ENCODE results near the gene SMPDL3A. TPM values are rescaled to one million over a fixed set of nuclear protein-coding genes. Genes with fewer than 3 reads are reported as not detected.

Gene SMPDL3A
- total RNA-seq, 1 donor from 2014 or later = 17.9 TPM

DNA sequence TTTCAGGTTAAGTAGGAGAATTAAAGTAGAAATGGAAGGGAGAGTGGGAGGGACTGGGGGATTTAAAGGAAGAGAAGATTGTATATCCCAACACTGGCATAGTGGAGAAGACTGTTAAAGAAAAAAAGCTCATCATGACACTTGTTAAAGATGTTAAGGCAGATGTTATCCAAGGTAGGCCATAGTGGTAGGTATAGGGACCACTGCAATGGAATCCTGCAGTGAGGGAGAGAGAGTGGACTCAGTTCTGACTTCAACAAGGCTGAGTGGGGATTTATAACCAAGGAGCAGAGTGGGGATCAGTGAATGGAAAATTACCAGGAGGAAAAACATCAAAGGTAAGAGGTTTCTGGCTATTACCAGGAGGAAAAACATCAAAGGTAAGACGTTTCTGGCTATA lies 21.1 kb downstream of the SMPDL3A start:
- ATAC-seq (no peak), DNase-seq (no peak)
- Histone ChIP-seq H3K4me3 (no peak overlapping the region), H3K27ac (no peak overlapping the region), H3K27me3 (ENCODE audit: low read depth) (no peaks in the 10 kb centered on the region), H3K4me1 (no peaks in the 10 kb centered on the region), H3K36me3 (peaks cover 8% of the 10 kb centered on the region), H3K9me3 (no peaks in the 10 kb centered on the region)
- intact Hi-C loops (cut with DNase I) = no loop called here
- TF ChIP-seq, protein P1, sequence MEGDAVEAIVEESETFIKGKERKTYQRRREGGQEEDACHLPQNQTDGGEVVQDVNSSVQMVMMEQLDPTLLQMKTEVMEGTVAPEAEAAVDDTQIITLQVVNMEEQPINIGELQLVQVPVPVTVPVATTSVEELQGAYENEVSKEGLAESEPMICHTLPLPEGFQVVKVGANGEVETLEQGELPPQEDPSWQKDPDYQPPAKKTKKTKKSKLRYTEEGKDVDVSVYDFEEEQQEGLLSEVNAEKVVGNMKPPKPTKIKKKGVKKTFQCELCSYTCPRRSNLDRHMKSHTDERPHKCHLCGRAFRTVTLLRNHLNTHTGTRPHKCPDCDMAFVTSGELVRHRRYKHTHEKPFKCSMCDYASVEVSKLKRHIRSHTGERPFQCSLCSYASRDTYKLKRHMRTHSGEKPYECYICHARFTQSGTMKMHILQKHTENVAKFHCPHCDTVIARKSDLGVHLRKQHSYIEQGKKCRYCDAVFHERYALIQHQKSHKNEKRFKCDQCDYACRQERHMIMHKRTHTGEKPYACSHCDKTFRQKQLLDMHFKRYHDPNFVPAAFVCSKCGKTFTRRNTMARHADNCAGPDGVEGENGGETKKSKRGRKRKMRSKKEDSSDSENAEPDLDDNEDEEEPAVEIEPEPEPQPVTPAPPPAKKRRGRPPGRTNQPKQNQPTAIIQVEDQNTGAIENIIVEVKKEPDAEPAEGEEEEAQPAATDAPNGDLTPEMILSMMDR (IDR thresholded peaks at IDR 0.05) = no peak

DNA sequence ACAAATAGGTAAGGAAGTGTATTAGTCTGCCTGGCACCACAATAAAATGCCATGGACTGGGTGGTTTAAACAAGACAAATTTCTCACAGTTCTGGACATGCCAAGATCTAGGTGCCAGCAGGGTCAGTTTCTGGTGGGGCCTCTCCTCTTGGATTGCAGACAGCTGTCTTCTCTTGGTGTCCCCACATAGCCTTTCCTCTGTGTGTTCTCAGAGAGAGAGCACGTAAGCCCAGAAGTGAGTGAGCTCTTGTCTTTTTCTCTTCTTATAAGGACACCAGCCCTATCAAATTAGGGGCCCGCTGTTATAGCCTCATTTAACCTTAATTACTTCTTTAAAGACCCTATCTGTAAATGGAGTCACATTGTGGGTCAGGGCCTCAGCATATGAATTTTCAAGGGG lies 28.3 kb downstream of the SMPDL3A start:
- intact Hi-C loops (cut with DNase I) = no loop called here

GRCh38 chr6:122817766-122818165 lies 28.7 kb downstream of the SMPDL3A start:
- Histone ChIP-seq H3K36me3 (no peaks in the 10 kb centered on the region), H3K4me3 (no peak overlapping the region), H3K27me3 (ENCODE audit: low read depth) (no peaks in the 10 kb centered on the region), H3K4me1 (no peaks in the 10 kb centered on the region), H3K27ac (no peak overlapping the region), H3K9me3 (no peaks in the 10 kb centered on the region)
- ATAC-seq (no peak), DNase-seq (no peak)
- TF ChIP-seq, protein P1 (IDR thresholded peaks at IDR 0.05) = no peak
- intact Hi-C loops (cut with DNase I) = no loop called here

More for the DNA sequence above, 28.3 kb downstream of the SMPDL3A start:
- DNase-seq (no peak), ATAC-seq (no peak)
- Histone ChIP-seq H3K27ac (no peak overlapping the region), H3K36me3 (no peaks in the 10 kb centered on the region), H3K4me3 (no peak overlapping the region), H3K4me1 (no peaks in the 10 kb centered on the region), H3K27me3 (ENCODE audit: low read depth) (no peaks in the 10 kb centered on the region), H3K9me3 (no peaks in the 10 kb centered on the region)
- TF ChIP-seq, protein P1 (IDR thresholded peaks at IDR 0.05) = no peak

DNA sequence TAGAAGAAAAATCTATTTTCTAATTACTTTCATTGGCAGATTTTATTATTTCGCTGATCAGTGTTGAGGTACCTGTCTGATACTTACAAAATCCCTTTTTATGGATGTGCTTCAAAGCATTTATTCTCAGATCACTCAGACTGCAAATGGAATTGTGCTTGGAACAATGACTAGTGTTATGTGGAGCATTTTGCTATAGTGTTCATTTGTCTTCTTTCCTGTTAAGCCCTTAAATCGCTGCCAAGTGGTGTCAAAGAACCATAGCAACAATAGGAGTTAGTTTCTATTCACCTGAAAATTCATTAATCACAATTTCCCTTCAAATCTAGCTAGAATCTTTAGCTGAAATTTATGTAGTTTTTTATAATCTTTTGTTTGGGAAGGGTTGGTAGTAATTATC lies 29.8 kb downstream of the SMPDL3A start:
- Histone ChIP-seq H3K36me3 (no peaks in the 10 kb centered on the region), H3K4me1 (no peaks in the 10 kb centered on the region), H3K27ac (no peak overlapping the region), H3K27me3 (ENCODE audit: low read depth) (no peaks in the 10 kb centered on the region), H3K4me3 (no peak overlapping the region), H3K9me3 (no peaks in the 10 kb centered on the region)
- intact Hi-C loops (cut with DNase I) = no loop called here
- ATAC-seq (no peak), DNase-seq (no peak)
- TF ChIP-seq, protein P1 (IDR thresholded peaks at IDR 0.05) = no peak

DNA sequence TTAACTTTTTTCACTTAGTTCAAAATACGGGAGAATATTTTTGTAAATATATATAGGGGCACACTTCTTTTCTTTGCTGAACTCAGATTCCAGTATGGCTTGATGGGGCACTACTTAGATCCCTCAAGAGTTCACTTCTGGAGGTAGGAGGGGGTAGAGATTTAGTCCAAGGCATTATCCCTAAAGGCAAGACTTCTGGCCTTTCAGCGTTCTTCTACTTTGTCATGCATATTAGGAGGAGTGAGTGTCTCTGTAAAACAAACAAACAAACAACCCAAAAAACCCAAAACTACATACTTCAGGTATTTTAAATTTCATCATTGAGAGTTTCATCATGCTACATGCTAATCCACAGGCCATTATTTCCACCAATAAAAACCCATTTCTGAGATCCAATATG lies 32.0 kb downstream of the SMPDL3A start:
- Histone ChIP-seq H3K9me3 (no peaks in the 10 kb centered on the region), H3K27me3 (ENCODE audit: low read depth) (no peaks in the 10 kb centered on the region), H3K27ac (no peak overlapping the region), H3K4me3 (no peak overlapping the region), H3K4me1 (no peaks in the 10 kb centered on the region), H3K36me3 (no peaks in the 10 kb centered on the region)
- ATAC-seq (no peak), DNase-seq (no peak)
- intact Hi-C loops (cut with DNase I) = no loop called here
- TF ChIP-seq, protein P1 (IDR thresholded peaks at IDR 0.05) = no peak

- no peaks in the 10 kb centered on the region for H3K27me3 ChIP-seq (ENCODE audit: low read depth)
- no peaks in the 10 kb centered on the region for H3K9me3 ChIP-seq
- intact Hi-C loops (cut with DNase I) = no loop called here
- H3K4me3 ChIP-seq = no peak overlapping the region
- ATAC-seq (no peak), DNase-seq (no peak)
- H3K4me1 ChIP-seq = no peaks in the 10 kb centered on the region
- no peak overlapping the region for H3K27ac ChIP-seq
- TF ChIP-seq, protein P1 (IDR thresholded peaks at IDR 0.05) = no peak
- H3K36me3 ChIP-seq = no peaks in the 10 kb centered on the region
Measured at GRCh38 chr6:122825163-122825562, 36.1 kb downstream of the SMPDL3A start.

Data from lower lobe of right lung (tissue), 2 donors.